ENCODE measurements around the gene RFFL. TPM values are rescaled to one million over a fixed set of nuclear protein-coding genes. Genes with fewer than 3 reads are reported as not detected.
"Not testable (repeated sequence)": the region's sequence is repeated elsewhere in the genome, so short reads cannot be mapped to it uniquely, and the experiment has no call there.

The RFFL gene, protein sequence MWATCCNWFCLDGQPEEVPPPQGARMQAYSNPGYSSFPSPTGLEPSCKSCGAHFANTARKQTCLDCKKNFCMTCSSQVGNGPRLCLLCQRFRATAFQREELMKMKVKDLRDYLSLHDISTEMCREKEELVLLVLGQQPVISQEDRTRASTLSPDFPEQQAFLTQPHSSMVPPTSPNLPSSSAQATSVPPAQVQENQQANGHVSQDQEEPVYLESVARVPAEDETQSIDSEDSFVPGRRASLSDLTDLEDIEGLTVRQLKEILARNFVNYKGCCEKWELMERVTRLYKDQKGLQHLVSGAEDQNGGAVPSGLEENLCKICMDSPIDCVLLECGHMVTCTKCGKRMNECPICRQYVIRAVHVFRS
- total RNA-seq, result 10 to 100 TPM; 13.8 to 27.5 (median 19.4) TPM

DNA sequence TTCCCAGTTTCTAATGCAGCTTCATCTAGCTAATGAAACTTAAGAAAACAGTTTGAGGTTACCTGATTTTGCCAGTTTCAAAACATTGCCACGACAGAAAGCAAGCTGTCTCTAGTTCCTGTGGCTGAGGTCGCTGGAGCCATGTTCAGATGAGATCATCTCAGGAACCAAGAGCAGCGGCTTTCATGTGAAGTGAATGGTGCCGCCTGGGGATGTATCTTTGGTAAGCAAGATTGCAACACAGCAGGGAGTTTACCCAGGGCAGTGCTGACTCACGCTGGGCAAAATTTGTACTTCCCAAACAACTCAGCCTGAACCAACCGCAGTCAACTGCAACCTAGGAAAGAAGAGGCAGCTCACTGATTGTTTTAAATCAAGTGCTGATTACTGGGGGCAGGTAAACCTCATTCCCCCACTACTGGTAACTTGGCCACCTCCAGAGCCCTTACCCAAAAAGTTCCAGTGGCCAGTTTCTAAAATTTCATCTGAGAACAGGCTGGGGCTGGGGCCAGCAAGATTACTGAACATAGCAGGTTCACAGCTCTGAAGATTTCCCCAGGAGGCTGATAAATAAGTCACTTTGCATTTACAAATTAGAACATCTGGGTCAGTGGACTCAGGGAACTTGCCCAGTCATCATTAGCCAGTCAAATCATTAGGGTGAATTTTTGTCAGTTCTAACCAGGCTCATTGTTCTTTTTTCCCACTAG is at the start of gene RFFL:
RFFL (minus strand) TSS at position 194 of the 710 bp plus-strand sequence. CDS start 37,154 bp downstream, outside the sequence.
- peak; percentile 88 to 94 for DNase-seq (ENCODE audit: low spot score in 2 of 2)
- no peaks in the 10 kb centered on the region for H3K36me3 ChIP-seq
- H3K27ac ChIP-seq, result peak within 1 kb of the TSS; percentile 87 to 93
- intact Hi-C loops (cut with DNase I; ENCODE audit: low total_unique reads), result no loop called here
- H3K4me3 ChIP-seq, result peak within 1 kb of the TSS; percentile 21 to 26 (median 23)
- no peaks in the 10 kb centered on the region for H3K9me3 ChIP-seq
- TF ChIP-seq POLR2A (IDR thresholded peaks at IDR 0.05) (no peak), POLR2AphosphoS5 (IDR thresholded peaks at IDR 0.05) (peak; percentile 79 to 89 (median 84))
- TF ChIP-seq, protein P1, sequence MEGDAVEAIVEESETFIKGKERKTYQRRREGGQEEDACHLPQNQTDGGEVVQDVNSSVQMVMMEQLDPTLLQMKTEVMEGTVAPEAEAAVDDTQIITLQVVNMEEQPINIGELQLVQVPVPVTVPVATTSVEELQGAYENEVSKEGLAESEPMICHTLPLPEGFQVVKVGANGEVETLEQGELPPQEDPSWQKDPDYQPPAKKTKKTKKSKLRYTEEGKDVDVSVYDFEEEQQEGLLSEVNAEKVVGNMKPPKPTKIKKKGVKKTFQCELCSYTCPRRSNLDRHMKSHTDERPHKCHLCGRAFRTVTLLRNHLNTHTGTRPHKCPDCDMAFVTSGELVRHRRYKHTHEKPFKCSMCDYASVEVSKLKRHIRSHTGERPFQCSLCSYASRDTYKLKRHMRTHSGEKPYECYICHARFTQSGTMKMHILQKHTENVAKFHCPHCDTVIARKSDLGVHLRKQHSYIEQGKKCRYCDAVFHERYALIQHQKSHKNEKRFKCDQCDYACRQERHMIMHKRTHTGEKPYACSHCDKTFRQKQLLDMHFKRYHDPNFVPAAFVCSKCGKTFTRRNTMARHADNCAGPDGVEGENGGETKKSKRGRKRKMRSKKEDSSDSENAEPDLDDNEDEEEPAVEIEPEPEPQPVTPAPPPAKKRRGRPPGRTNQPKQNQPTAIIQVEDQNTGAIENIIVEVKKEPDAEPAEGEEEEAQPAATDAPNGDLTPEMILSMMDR (IDR thresholded peaks at IDR 0.05), result peak in 1 of 3 donors; percentile 14
- H3K4me1 ChIP-seq, result no peaks in the 10 kb centered on the region
- no peaks in the 10 kb centered on the region for H3K27me3 ChIP-seq

DNA sequence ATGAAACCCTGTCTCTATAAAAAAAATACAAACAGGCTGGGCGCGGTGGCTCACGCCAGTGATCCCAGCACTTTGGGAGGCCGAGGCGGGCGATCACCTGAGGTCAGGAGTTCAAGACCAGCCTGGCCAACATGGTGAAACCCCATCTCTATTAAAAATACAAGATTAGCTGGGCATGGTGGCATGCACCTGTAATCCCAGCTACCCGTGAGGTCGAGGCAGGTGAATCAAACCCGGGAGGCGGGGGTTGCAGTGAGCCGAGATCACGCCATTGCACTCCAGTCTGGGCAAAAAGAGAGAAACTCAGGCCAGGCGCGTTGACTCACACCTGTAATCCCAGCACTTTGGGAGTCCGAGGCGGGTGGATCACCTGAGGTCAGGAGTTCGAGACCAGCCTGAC is 47.3 kb upstream of the RFFL start:
- not testable (repeated sequence) for DNase-seq (ENCODE audit: low spot score in 2 of 2); H3K27me3 ChIP-seq; H3K4me1 ChIP-seq; H3K4me3 ChIP-seq; H3K9me3 ChIP-seq; H3K27ac ChIP-seq; H3K36me3 ChIP-seq
- intact Hi-C loops (cut with DNase I; ENCODE audit: low total_unique reads), result loop anchor here (10.0 kb wide), 1 partner anchor 566 kb away; no protein-coding TSS in a partner anchor

DNA sequence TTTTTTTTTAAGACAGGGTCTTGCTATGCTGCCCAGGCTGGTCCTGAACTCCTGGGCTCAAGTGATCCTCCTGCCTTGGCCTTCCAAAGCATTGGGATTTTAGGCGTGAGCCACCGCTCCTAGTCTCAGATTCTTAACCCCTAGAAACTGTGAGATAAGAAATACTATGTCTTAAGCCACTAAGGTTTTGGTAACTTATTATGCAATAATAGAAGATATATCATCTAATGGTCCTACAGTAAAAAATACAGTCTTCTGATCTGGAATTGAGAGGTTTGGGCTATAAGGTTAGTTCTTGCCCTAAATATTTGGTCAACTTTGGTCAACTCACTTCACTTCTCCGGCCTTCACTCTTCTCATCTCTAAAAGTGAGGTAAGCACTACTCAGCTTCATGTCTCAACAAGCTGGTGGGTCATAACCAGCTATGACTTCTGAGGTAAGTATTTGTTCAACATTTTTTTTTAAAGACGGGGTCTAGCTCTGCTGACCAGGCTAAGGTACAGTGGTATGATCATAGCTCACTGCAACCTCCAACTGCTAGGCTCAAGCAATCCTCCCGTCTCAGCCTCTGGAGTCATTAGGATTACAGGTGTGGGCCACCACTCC is 41.4 kb upstream of the RFFL start:
- Histone ChIP-seq H3K9me3 (no peaks in the 10 kb centered on the region), H3K27me3 (no peaks in the 10 kb centered on the region), H3K27ac (no peak overlapping the region), H3K36me3 (no peaks in the 10 kb centered on the region), H3K4me1 (no peaks in the 10 kb centered on the region), H3K4me3 (no peak overlapping the region)
- TF ChIP-seq POLR2A (IDR thresholded peaks at IDR 0.05) (no peak), POLR2AphosphoS5 (IDR thresholded peaks at IDR 0.05) (no peak)
- TF ChIP-seq, protein P1 (IDR thresholded peaks at IDR 0.05), result no peak
- intact Hi-C loops (cut with DNase I; ENCODE audit: low total_unique reads), result no loop called here
- no peak for DNase-seq (ENCODE audit: low spot score in 2 of 2)

DNA sequence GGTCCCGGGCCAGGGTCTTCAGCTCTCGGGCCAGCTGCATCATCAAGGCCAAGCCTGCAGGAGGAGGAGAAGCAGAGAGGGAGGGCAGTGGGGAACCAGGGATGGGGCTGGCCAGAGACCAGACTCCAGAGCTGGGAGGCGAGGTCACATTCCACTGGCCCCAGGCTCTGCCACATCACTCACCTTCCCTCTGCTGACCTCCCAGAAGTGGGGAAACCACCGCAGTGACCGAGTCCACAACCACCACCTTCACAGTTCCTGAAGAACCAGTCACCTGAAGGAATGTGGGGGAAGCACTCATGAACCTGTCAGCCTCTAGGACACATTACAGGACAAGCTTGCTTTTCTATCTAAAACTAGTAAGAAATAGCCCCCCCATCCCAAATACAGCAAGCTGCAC is 39.8 kb upstream of the RFFL start:
- no peak for TF ChIP-seq POLR2AphosphoS5 (IDR thresholded peaks at IDR 0.05)
- TF ChIP-seq, protein P1 (IDR thresholded peaks at IDR 0.05), result no peak
- TF ChIP-seq POLR2A (IDR thresholded peaks at IDR 0.05), result no peak
- Histone ChIP-seq H3K27ac (no peak overlapping the region), H3K27me3 (no peaks in the 10 kb centered on the region), H3K4me1 (no peaks in the 10 kb centered on the region), H3K36me3 (no peaks in the 10 kb centered on the region), H3K9me3 (no peaks in the 10 kb centered on the region), H3K4me3 (no peak overlapping the region)
- intact Hi-C loops (cut with DNase I; ENCODE audit: low total_unique reads), result no loop called here
- no peak for DNase-seq (ENCODE audit: low spot score in 2 of 2)

DNA sequence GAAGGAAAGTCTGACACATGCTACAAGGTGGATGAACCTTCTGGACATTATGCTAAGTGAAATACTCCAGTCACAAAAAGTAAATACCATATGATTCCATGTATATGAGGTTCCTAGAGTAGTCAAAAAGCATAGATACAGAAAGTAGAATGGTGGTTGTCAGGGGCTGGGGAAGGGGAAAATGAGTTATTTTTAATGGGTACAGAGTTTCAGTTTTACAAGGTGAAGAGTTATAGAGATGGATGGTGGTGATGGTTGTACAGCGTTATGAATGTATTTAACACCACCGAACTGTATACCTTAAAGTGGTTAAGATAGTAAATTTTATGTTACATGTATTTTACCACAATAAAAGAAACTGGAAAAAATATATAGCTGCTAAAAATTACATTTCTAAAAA is 38.2 kb upstream of the RFFL start:
- no peaks in the 10 kb centered on the region for H3K9me3 ChIP-seq
- H3K36me3 ChIP-seq, result no peaks in the 10 kb centered on the region
- TF ChIP-seq POLR2AphosphoS5 (IDR thresholded peaks at IDR 0.05) (no peak), POLR2A (IDR thresholded peaks at IDR 0.05) (no peak)
- TF ChIP-seq, protein P1 (IDR thresholded peaks at IDR 0.05), result no peak
- H3K4me1 ChIP-seq, result no peaks in the 10 kb centered on the region
- H3K4me3 ChIP-seq, result no peak overlapping the region
- intact Hi-C loops (cut with DNase I; ENCODE audit: low total_unique reads), result no loop called here
- no peak overlapping the region for H3K27ac ChIP-seq
- no peaks in the 10 kb centered on the region for H3K27me3 ChIP-seq
- no peak for DNase-seq (ENCODE audit: low spot score in 2 of 2)
